Inferior parietal cortex (tissue), 1 donor: ENCODE results near the gene KANK3.
"Not testable (repeated sequence)": the region's sequence is repeated elsewhere in the genome, so short reads cannot be mapped to it uniquely, and the experiment has no call there.

ENCODE experiments used
- DNase-seq: peaks from one replicate; pipeline ENCODE4 v3.0.0-alpha.2; 2016; ENCODE audit errors: extremely low spot score

KANK3 gene

GRCh38 chr19:8320564-8321066 is 22.4 kb downstream of the KANK3 start:
- DNase-seq: no peak

- no peak for DNase-seq
Observed at GRCh38 chr19:8319807-8320520, 23.1 kb downstream of the KANK3 start.

- not testable (repeated sequence) for DNase-seq
Observed at GRCh38 chr19:8318835-8319234, 24.2 kb downstream of the KANK3 start.

GRCh38 chr19:8316351-8317125 is 26.5 kb downstream of the KANK3 start:
- DNase-seq: no peak

- DNase-seq: not testable (repeated sequence)
Observed at GRCh38 chr19:8314981-8315640, 28.0 kb downstream of the KANK3 start.

- no peak for DNase-seq
Observed at GRCh38 chr19:8311461-8312260, 31.4 kb downstream of the KANK3 start.

GRCh38 chr19:8310342-8311055 is 32.6 kb downstream of the KANK3 start:
- no peak for DNase-seq

- DNase-seq: no peak
Observed at GRCh38 chr19:8308891-8309291, 34.2 kb downstream of the KANK3 start.

GRCh38 chr19:8307965-8308866 is 34.8 kb downstream of the KANK3 start, which contains the start of gene CD320:
Gene CD320, minus strand, starts transcription at chr19:8308358. Its CDS starts 68 bp downstream, at chr19:8308290.
- peak; percentile 93 for DNase-seq

GRCh38 chr19:8307400-8307964 is 35.6 kb downstream of the KANK3 start:
- no peak for DNase-seq

- no peak for DNase-seq
Observed at GRCh38 chr19:8306235-8307054, 36.6 kb downstream of the KANK3 start.

- DNase-seq: no peak
Observed at GRCh38 chr19:8305798-8306197, 37.3 kb downstream of the KANK3 start.

- no peak for DNase-seq
Observed at GRCh38 chr19:8304841-8305621, 38.0 kb downstream of the KANK3 start.

GRCh38 chr19:8302734-8303133 is 40.3 kb downstream of the KANK3 start:
- no peak for DNase-seq

- no peak for DNase-seq
Observed at GRCh38 chr19:8302357-8302691, 40.7 kb downstream of the KANK3 start.

- not testable (repeated sequence) for DNase-seq
Observed at GRCh38 chr19:8291337-8291736, 51.7 kb downstream of the KANK3 start.

GRCh38 chr19:8276508-8276907 is 66.6 kb downstream of the KANK3 start:
- DNase-seq: not testable (repeated sequence)
